IMR-90 (cell line): ENCODE results near the gene ZFHX3.

Experiments used
- BHLHE40 ChIP-seq: fragments of 150-350 bp; IDR thresholded peaks from 2 replicates; pipeline ENCODE4 v1.6.1; 2016; ENCODE audit warnings: mild to moderate bottlenecking, low read depth, low read length
- SMC3 ChIP-seq: fragments of 150-350 bp; IDR thresholded peaks from 2 replicates; pipeline ENCODE4 v1.6.1; 2016; ENCODE audit warnings: low read depth, mild to moderate bottlenecking, antibody characterized with exemption, low read length, moderate library complexity
- TF ChIP-seq, protein P1 (sequence below): conservative IDR thresholded peaks from 2 replicates; pipeline ENCODE4 v1.5.1; 2012; ENCODE audit warnings: mild to moderate bottlenecking, low read depth, low read length, improper control_type of control experiment

DNA sequence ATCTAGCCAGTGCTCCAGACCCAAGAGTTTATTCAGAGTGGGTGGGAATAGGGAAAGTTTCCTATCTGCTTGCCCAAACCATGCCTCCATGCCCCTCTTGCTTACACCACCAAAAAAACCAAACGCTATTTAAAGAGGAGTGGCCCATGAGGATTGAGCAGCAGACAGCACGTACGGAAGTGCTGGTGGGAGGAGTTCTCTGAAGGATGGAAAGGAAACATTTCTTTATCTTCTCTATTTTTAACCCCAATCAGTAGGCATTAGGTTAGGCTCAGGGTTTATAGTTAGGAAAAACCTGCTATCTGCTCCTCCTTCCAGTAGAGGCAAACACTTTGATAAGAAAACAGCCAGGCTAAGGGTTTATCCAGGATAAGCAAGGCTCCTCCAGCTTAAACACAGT lies 235.3 kb downstream of the ZFHX3 start:
- TF ChIP-seq SMC3 (no peak), BHLHE40 (no peak)
- TF ChIP-seq, protein P1, sequence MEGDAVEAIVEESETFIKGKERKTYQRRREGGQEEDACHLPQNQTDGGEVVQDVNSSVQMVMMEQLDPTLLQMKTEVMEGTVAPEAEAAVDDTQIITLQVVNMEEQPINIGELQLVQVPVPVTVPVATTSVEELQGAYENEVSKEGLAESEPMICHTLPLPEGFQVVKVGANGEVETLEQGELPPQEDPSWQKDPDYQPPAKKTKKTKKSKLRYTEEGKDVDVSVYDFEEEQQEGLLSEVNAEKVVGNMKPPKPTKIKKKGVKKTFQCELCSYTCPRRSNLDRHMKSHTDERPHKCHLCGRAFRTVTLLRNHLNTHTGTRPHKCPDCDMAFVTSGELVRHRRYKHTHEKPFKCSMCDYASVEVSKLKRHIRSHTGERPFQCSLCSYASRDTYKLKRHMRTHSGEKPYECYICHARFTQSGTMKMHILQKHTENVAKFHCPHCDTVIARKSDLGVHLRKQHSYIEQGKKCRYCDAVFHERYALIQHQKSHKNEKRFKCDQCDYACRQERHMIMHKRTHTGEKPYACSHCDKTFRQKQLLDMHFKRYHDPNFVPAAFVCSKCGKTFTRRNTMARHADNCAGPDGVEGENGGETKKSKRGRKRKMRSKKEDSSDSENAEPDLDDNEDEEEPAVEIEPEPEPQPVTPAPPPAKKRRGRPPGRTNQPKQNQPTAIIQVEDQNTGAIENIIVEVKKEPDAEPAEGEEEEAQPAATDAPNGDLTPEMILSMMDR = no peak
